ENCODE measurements around the gene UBXN6.

UBXN6 gene

GRCh38 chr19:4455719-4456475 lies 1.7 kb downstream of the UBXN6 start:
- no peak for DNase-seq

GRCh38 chr19:4454747-4455718 lies 2.6 kb downstream of the UBXN6 start:
- DNase-seq = no peak

GRCh38 chr19:4453232-4454179 lies 4.1 kb downstream of the UBXN6 start:
- DNase-seq = no peak

GRCh38 chr19:4452230-4452990 lies 5.2 kb downstream of the UBXN6 start:
- no peak for DNase-seq

- DNase-seq = no peak
Measured at GRCh38 chr19:4449639-4450028, 8.0 kb downstream of the UBXN6 start.

GRCh38 chr19:4449022-4449638 lies 8.5 kb downstream of the UBXN6 start:
- DNase-seq = no peak

- no peak for DNase-seq
Measured at GRCh38 chr19:4448147-4448985, 9.2 kb downstream of the UBXN6 start.

- DNase-seq = no peak
Measured at GRCh38 chr19:4447327-4448146, 10.1 kb downstream of the UBXN6 start.

- DNase-seq = no peak
Measured at GRCh38 chr19:4446704-4447200, 10.8 kb downstream of the UBXN6 start.

GRCh38 chr19:4445963-4446703 lies 11.5 kb downstream of the UBXN6 start:
- DNase-seq = no peak

- no peak for DNase-seq
Measured at GRCh38 chr19:4444765-4445741, 12.5 kb downstream of the UBXN6 start.

- DNase-seq = no peak
Measured at GRCh38 chr19:4443966-4444764, 13.4 kb downstream of the UBXN6 start.

- DNase-seq = no peak
Measured at GRCh38 chr19:4443188-4443587, 14.4 kb downstream of the UBXN6 start.

GRCh38 chr19:4442819-4443146 lies 14.8 kb downstream of the UBXN6 start:
- no peak for DNase-seq

GRCh38 chr19:4441994-4442818 lies 15.4 kb downstream of the UBXN6 start:
- no peak for DNase-seq

GRCh38 chr19:4439243-4439642 lies 18.4 kb downstream of the UBXN6 start:
- no peak for DNase-seq
